NCI-H2171 treated with DMSO at 0.1 percent for 48 hours (cell line): ENCODE measurements around the gene PYGM.
A peak's percentile ranks its signal among the peaks of the same experiment; 100 is the strongest.

Source experiments
- DNase-seq: peaks from one replicate; lab custom pipeline; 2025; lab: John Stamatoyannopoulos, UW

PYGM gene

GRCh38 chr11:64767344-64768299 lies 7.8 kb upstream of the PYGM start:
- DNase-seq: peak; percentile 30

- DNase-seq: no peak
These were observed 7.1 kb upstream of the PYGM start for GRCh38 chr11:64766881-64767280.

GRCh38 chr11:64765851-64766665 lies 6.3 kb upstream of the PYGM start:
- no peak for DNase-seq

GRCh38 chr11:64765291-64765850 lies 5.6 kb upstream of the PYGM start:
- DNase-seq: no peak

- DNase-seq: no peak
These were observed 5.0 kb upstream of the PYGM start for GRCh38 chr11:64764753-64765152.

- DNase-seq: no peak
These were observed 4.4 kb upstream of the PYGM start for GRCh38 chr11:64764040-64764611.

- no peak for DNase-seq
These were observed 3.8 kb upstream of the PYGM start for GRCh38 chr11:64763526-64764039.

GRCh38 chr11:64762674-64763525 lies 3.1 kb upstream of the PYGM start:
- peak; percentile 26 for DNase-seq

GRCh38 chr11:64762277-64762673 lies 2.5 kb upstream of the PYGM start:
- DNase-seq: peak; percentile 4

- DNase-seq: peak; percentile 20
These were observed 1.1 kb upstream of the PYGM start for GRCh38 chr11:64760759-64761420.

GRCh38 chr11:64759131-64759721 lies 548 bp downstream of the PYGM start:
- DNase-seq: no peak

- DNase-seq: no peak
These were observed 1.3 kb downstream of the PYGM start for GRCh38 chr11:64758330-64759079.

GRCh38 chr11:64757549-64758329 lies 2.0 kb downstream of the PYGM start:
- DNase-seq: no peak

GRCh38 chr11:64755681-64756361 lies 4.0 kb downstream of the PYGM start:
- no peak for DNase-seq

GRCh38 chr11:64754919-64755662 lies 4.7 kb downstream of the PYGM start:
- DNase-seq: no peak

- no peak for DNase-seq
These were observed 5.5 kb downstream of the PYGM start for GRCh38 chr11:64754124-64754918.
